HUES64 (cell line): Measurements from ENCODE around the gene SRRM4.

Experiments used
- H3K27ac ChIP-seq: 2 replicates; pipeline ENCODE4 v1.7.0; 2013; ENCODE audit warnings: low read depth, low read length, inconsistent platforms
- H3K27me3 ChIP-seq: 2 replicates; pipeline ENCODE4 v1.6.1; 2013; ENCODE audit warnings: mild to moderate bottlenecking, low read length; ENCODE audit not compliant: insufficient read depth
- H3K36me3 ChIP-seq: 2 replicates; pipeline ENCODE4 v1.6.1; 2013; ENCODE audit warnings: mild to moderate bottlenecking, low read length; ENCODE audit not compliant: insufficient read depth
- H3K4me1 ChIP-seq: 2 replicates; pipeline ENCODE4 v1.6.1; 2013; ENCODE audit warnings: mild to moderate bottlenecking, low read length, moderate library complexity; ENCODE audit not compliant: insufficient read depth
- H3K4me3 ChIP-seq: 2 replicates; pipeline ENCODE4 v1.5.1; 2013; ENCODE audit warnings: mild to moderate bottlenecking, low read length, moderate library complexity
- H3K9ac ChIP-seq: 2 replicates; pipeline ENCODE4 v1.6.1; 2013; ENCODE audit warnings: mild to moderate bottlenecking, low read depth, low read length
- H3K9me3 ChIP-seq: 2 replicates; pipeline ENCODE4 v1.6.1; 2013; ENCODE audit warnings: low read depth, low read length; ENCODE audit not compliant: insufficient read depth
- WGBS: fragments of 150-250, 120-280 bp; methylation state at CpG from one replicate; pipeline ENCODE4 v1.1.7; 2013; ENCODE audit warnings: missing lambda C conversion rate; 5-methylcytosine and 5-hydroxymethylcytosine counted together

Gene SRRM4

GRCh38 chr12:119071176-119071575, 89.8 kb downstream of the SRRM4 start:
- no peaks in the 10 kb centered on the region for H3K9me3 ChIP-seq
- 86% methylated on average over 6 of the region's 6 CpGs for WGBS
- peaks cover 9% of the 10 kb centered on the region; the same call in 1 of the 2 replicates for H3K27me3 ChIP-seq
- no peak overlapping the region for H3K4me3 ChIP-seq
- no peak overlapping the region for H3K9ac ChIP-seq
- H3K27ac ChIP-seq: no peak overlapping the region
- H3K4me1 ChIP-seq: peaks cover 12% of the 10 kb centered on the region
- H3K36me3 ChIP-seq: no peaks in the 10 kb centered on the region

GRCh38 chr12:119071638-119072231, 90.4 kb downstream of the SRRM4 start:
- H3K36me3 ChIP-seq: no peaks in the 10 kb centered on the region
- H3K9me3 ChIP-seq: no peaks in the 10 kb centered on the region
- H3K27me3 ChIP-seq: peaks cover 9% of the 10 kb centered on the region; the same call in 1 of the 2 replicates
- H3K9ac ChIP-seq: no peak overlapping the region
- no peak overlapping the region for H3K4me3 ChIP-seq
- peaks cover 12% of the 10 kb centered on the region for H3K4me1 ChIP-seq
- no peak overlapping the region for H3K27ac ChIP-seq
- WGBS: 98% methylated on average over 5 of the region's 5 CpGs

- 88% methylated on average over 6 of the region's 6 CpGs for WGBS
- H3K4me1 ChIP-seq: peaks cover 12% of the 10 kb centered on the region
Measured at GRCh38 chr12:119072440-119072839, 91.1 kb downstream of the SRRM4 start.

GRCh38 chr12:119075222-119075787, 94.0 kb downstream of the SRRM4 start:
- WGBS: 81% methylated on average over 3 of the region's 3 CpGs
- no peak overlapping the region for H3K4me3 ChIP-seq
- no peaks in the 10 kb centered on the region for H3K36me3 ChIP-seq
- no peak overlapping the region for H3K27ac ChIP-seq
- no peaks in the 10 kb centered on the region for H3K9me3 ChIP-seq
- no peaks in the 10 kb centered on the region for H3K4me1 ChIP-seq
- no peaks in the 10 kb centered on the region for H3K27me3 ChIP-seq
- H3K9ac ChIP-seq: no peak overlapping the region

More at GRCh38 chr12:119072440-119072839, 91.1 kb downstream of the SRRM4 start:
- Histone ChIP-seq H3K27me3 (peaks cover 9% of the 10 kb centered on the region; the same call in 1 of the 2 replicates), H3K9ac (no peak overlapping the region), H3K36me3 (no peaks in the 10 kb centered on the region), H3K4me3 (no peak overlapping the region), H3K27ac (no peak overlapping the region), H3K9me3 (no peaks in the 10 kb centered on the region)

- 0 out of 2 replicates have a peak, but pooled peaks cover 6% of the 10 kb centered on the region for H3K4me1 ChIP-seq
- no peaks in the 10 kb centered on the region for H3K27me3 ChIP-seq
- H3K36me3 ChIP-seq: no peaks in the 10 kb centered on the region
- 96% methylated on average over 2 of the region's 2 CpGs for WGBS
- no peak overlapping the region for H3K27ac ChIP-seq
- no peak overlapping the region for H3K4me3 ChIP-seq
- H3K9ac ChIP-seq: no peak overlapping the region
- H3K9me3 ChIP-seq: no peaks in the 10 kb centered on the region
Measured at GRCh38 chr12:119075918-119076317, 94.6 kb downstream of the SRRM4 start.

GRCh38 chr12:119079530-119079929, 98.2 kb downstream of the SRRM4 start:
- H3K9me3 ChIP-seq: no peaks in the 10 kb centered on the region
- H3K27me3 ChIP-seq: no peaks in the 10 kb centered on the region
- H3K4me1 ChIP-seq: peaks cover 20% of the 10 kb centered on the region; the same call in 1 of the 2 replicates
- no peak overlapping the region for H3K9ac ChIP-seq
- 92% methylated on average over 7 of the region's 8 CpGs for WGBS
- H3K4me3 ChIP-seq: no peak overlapping the region
- no peak overlapping the region for H3K27ac ChIP-seq
- no peaks in the 10 kb centered on the region for H3K36me3 ChIP-seq

- 57% methylated on average over 7 of the region's 7 CpGs for WGBS
- Histone ChIP-seq H3K4me1 (peaks cover 20% of the 10 kb centered on the region; the same call in 1 of the 2 replicates), H3K36me3 (no peaks in the 10 kb centered on the region), H3K9me3 (no peaks in the 10 kb centered on the region), H3K4me3 (no peak overlapping the region), H3K9ac (no peak overlapping the region), H3K27ac (no peak overlapping the region), H3K27me3 (no peaks in the 10 kb centered on the region)
Measured at GRCh38 chr12:119082016-119082415, 100.7 kb downstream of the SRRM4 start.

DNA sequence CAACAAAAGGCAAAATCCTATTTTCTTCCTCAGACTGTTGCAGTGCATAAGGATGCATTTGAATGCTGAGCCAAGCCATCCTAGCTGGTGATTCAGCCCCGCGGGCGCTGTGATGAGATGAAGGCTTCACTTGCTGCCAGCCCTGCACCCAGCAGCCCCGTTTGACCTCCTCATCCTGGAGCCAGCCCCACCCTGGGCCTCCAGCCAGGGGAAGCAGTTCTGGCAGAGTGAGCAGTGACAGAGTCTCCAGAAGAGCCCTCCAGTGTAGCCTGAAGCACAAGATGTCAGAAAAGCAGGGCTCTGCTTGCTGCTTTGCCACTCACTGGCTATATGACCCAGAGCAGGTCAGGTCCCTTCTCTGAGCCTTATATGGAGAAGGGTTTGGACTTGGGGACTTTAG, 101.2 kb downstream of the SRRM4 start:
- Histone ChIP-seq H3K36me3 (no peaks in the 10 kb centered on the region), H3K4me3 (no peak overlapping the region), H3K9me3 (no peaks in the 10 kb centered on the region), H3K27me3 (no peaks in the 10 kb centered on the region), H3K4me1 (peaks cover 20% of the 10 kb centered on the region; the same call in 1 of the 2 replicates), H3K27ac (no peak overlapping the region), H3K9ac (no peak overlapping the region)
- 33% methylated on average over 4 of the region's 4 CpGs for WGBS

DNA sequence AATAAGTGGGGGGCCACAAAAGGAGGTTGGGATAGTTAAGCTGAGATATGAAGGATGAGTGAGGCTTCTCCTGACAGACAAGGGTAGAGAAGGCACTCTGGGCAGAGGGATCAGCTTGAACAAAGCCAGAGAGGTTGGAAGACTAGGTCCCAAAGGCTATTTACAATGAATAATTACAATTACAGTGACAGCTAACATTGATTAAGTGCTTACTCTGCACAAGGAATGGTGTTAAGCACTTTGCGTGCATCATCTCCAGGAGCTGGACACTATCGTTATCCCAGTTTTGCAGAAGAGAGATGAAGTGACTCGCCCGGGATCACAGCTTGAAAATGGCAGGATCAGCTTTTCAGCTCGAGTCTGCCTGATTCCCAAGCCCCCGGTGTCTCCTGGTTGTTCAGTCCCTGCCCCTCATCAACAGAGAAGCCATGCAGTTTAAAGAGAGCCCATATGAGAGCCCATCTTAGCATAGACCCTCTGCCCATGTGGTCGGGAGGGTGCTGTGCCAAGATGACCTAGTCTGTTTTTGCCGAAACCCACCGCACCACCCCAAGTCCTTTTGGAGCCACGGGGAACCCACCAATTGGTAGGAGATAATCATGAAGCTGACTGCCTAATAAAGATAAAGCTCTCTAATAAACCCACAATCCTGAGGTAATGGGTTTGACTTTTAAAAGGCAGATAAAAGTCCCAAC, 107.5 kb downstream of the SRRM4 start:
- no peaks in the 10 kb centered on the region for H3K36me3 ChIP-seq
- WGBS: 78% methylated on average over 9 of the region's 10 CpGs
- H3K27me3 ChIP-seq: no peaks in the 10 kb centered on the region
- H3K27ac ChIP-seq: peak overlapping the region; percentile 97
- peak overlapping the region; percentile 55 for H3K9ac ChIP-seq
- peaks cover 32% of the 10 kb centered on the region for H3K4me1 ChIP-seq
- H3K4me3 ChIP-seq: peak overlapping the region; percentile 1; the same call in 1 of the 2 replicates
- no peaks in the 10 kb centered on the region for H3K9me3 ChIP-seq

DNA sequence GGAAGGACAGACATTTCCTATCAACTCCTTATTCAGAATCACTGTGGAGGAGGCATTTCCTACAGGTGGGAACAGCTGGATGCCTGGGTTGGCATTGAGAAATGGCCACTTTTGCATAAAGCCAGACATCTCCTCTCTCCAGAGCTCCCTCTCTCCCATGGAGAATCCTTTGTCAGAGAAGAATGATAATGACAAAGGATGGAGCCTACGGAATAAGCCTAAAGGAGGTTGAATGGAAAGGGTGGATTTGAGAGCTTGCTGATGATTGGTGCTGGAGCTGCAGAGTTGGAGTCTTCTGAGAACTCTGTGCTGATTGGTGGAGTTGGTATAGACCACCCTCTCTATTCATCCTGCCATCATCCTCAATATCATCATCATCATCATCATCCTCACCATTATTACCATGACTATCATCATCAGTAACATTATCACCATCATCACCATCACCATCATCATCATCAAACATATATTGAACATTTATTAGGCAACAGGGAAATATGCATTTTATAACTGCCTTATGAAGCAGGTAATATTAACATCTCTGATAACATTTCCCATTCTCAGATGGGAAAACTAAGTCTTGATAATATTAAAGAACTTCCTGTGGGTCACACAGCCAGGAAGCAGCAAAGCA, 108.2 kb downstream of the SRRM4 start:
- no peak overlapping the region for H3K4me3 ChIP-seq
- peaks cover 32% of the 10 kb centered on the region for H3K4me1 ChIP-seq
- no peak overlapping the region for H3K9ac ChIP-seq
- H3K27me3 ChIP-seq: no peaks in the 10 kb centered on the region
- WGBS: 7% methylated on average over 1 of the region's 1 CpG
- H3K27ac ChIP-seq: peak overlapping the region; percentile 97; the same call in 1 of the 2 replicates
- no peaks in the 10 kb centered on the region for H3K9me3 ChIP-seq
- no peaks in the 10 kb centered on the region for H3K36me3 ChIP-seq

DNA sequence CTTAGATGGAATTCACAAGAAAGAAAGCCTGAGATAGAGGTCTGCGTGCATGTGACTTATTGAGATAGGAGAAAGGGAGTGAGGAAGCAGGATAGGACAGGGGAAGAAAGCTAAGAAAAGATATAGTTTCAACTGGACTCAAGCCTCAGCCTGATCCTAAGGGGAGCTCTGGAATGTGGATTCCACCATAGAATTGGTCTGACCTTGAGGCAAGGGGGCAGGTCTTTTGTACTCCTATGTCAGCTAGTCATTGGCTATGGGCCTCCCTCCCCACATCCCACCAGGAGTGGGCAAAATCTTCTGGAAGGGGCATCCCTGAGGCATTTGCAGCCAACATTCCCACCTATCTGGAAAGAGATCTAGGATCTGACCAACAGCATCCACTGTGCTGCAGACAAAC, 108.9 kb downstream of the SRRM4 start:
- H3K4me1 ChIP-seq: peaks cover 32% of the 10 kb centered on the region
- no peaks in the 10 kb centered on the region for H3K27me3 ChIP-seq
- no peak overlapping the region for H3K9ac ChIP-seq
- no CpG with 5 or more reads among the region's 1 CpG for WGBS
- H3K27ac ChIP-seq: 0 out of 2 replicates have a peak overlapping the region, but pooled peaks have one; percentile 31
- H3K4me3 ChIP-seq: no peak overlapping the region
- H3K9me3 ChIP-seq: no peaks in the 10 kb centered on the region
- H3K36me3 ChIP-seq: no peaks in the 10 kb centered on the region
